ENCODE measurements around the gene THAP11. TPM values are rescaled to one million over a fixed set of nuclear protein-coding genes. Genes with fewer than 3 reads are reported as not detected.

Gene THAP11
- total and polyA plus RNA-seq, 2 experiments from 2014 or later: 37.3 to 115 TPM

GRCh38 chr16:67803894-67804293 is 38.2 kb upstream of the THAP11 start:
- no peaks in the 10 kb centered on the region for H3K27me3 Mint-ChIP-seq (ENCODE audit: insufficient read depth, low read depth, poor library complexity)
- H3K27me3 ChIP-seq (ENCODE audit: insufficient read depth): no peaks in the 10 kb centered on the region
- no peaks in the 10 kb centered on the region for H3K9me2 ChIP-seq (ENCODE audit: insufficient read depth)
- H2AFZ ChIP-seq: no peak overlapping the region
- ATAC-seq (no peak), DNase-seq (ENCODE audit: low spot score) (no peak)
- no peak overlapping the region for H3K4me2 ChIP-seq
- no peak overlapping the region for H3K4me3 ChIP-seq
- peaks cover 14% of the 10 kb centered on the region; the same call in 1 of the 2 replicates for H4K20me1 ChIP-seq (replicated peaks; ENCODE audit: insufficient read depth)
- H3K9me3 Mint-ChIP-seq: no peaks in the 10 kb centered on the region; the same call in 2 of the 3 replicates
- H3K79me2 ChIP-seq (replicated peaks; ENCODE audit: insufficient read depth): peaks cover 49% of the 10 kb centered on the region
- H3F3A ChIP-seq (replicated peaks; ENCODE audit: low read depth): peaks cover 6% of the 10 kb centered on the region; the same call in 1 of the 2 replicates
- no peak overlapping the region for H3K27ac Mint-ChIP-seq
- H3K27ac ChIP-seq (ENCODE audit: low read depth): no peak overlapping the region
- H3K4me3 Mint-ChIP-seq: no peak overlapping the region
- H3K4me1 Mint-ChIP-seq: peaks cover 9% of the 10 kb centered on the region
- H3K4me1 ChIP-seq (ENCODE audit: insufficient read depth): peaks cover 8% of the 10 kb centered on the region
- H3K36me3 Mint-ChIP-seq (ENCODE audit: low read depth): peaks cover 40% of the 10 kb centered on the region
- TF ChIP-seq REST (IDR thresholded peaks at IDR 0.05; ENCODE audit: unreplicated experiment) (no peak), STAT1 (IDR thresholded peaks at IDR 0.05; ENCODE audit: unreplicated experiment) (no peak), EZH2 (IDR thresholded peaks at IDR 0.05; ENCODE audit: low read depth, unreplicated experiment) (no peak), ETS1 (IDR thresholded peaks at IDR 0.05) (no peak)
- peaks cover 7% of the 10 kb centered on the region; the same call in 1 of the 2 replicates for H3K36me3 ChIP-seq (ENCODE audit: insufficient read depth)

- H3K79me2 ChIP-seq (replicated peaks; ENCODE audit: insufficient read depth): peaks cover 49% of the 10 kb centered on the region
- H3K9me3 Mint-ChIP-seq: no peaks in the 10 kb centered on the region; the same call in 2 of the 3 replicates
- H3K4me1 ChIP-seq (ENCODE audit: insufficient read depth): peaks cover 8% of the 10 kb centered on the region
- no peak overlapping the region for H2AFZ ChIP-seq
- H3K36me3 ChIP-seq (ENCODE audit: insufficient read depth): peaks cover 7% of the 10 kb centered on the region; the same call in 1 of the 2 replicates
- peak overlapping the region; percentile 93 for H3K4me3 Mint-ChIP-seq
- H3K27ac Mint-ChIP-seq: peak overlapping the region; percentile 85; the same call in 1 of the 2 replicates
- no peaks in the 10 kb centered on the region for H3K27me3 ChIP-seq (ENCODE audit: insufficient read depth)
- ATAC-seq: no peak
- H3K27me3 Mint-ChIP-seq (ENCODE audit: insufficient read depth, low read depth, poor library complexity): no peaks in the 10 kb centered on the region
- peaks cover 9% of the 10 kb centered on the region for H3K4me1 Mint-ChIP-seq
- H3K9me2 ChIP-seq (ENCODE audit: insufficient read depth): no peaks in the 10 kb centered on the region
- peak overlapping the region; percentile 85 for H3K4me2 ChIP-seq
- H3K27ac ChIP-seq (ENCODE audit: low read depth): no peak overlapping the region
- H3K36me3 Mint-ChIP-seq (ENCODE audit: low read depth): peaks cover 35% of the 10 kb centered on the region
- peaks cover 14% of the 10 kb centered on the region; the same call in 1 of the 2 replicates for H4K20me1 ChIP-seq (replicated peaks; ENCODE audit: insufficient read depth)
- H3K4me3 ChIP-seq: peak overlapping the region; percentile 86
- H3F3A ChIP-seq (replicated peaks; ENCODE audit: low read depth): peaks cover 6% of the 10 kb centered on the region; the same call in 1 of the 2 replicates
- no peak for DNase-seq (ENCODE audit: low spot score)
- TF ChIP-seq STAT1 (IDR thresholded peaks at IDR 0.05; ENCODE audit: unreplicated experiment) (no peak), ZNF114 (CRISPR knock-in tag; IDR thresholded peaks at IDR 0.05) (no peak), EZH2 (IDR thresholded peaks at IDR 0.05; ENCODE audit: low read depth, unreplicated experiment) (no peak), CTCF (conservative IDR thresholded peaks at IDR 0.05; ENCODE audit: low read depth in 2 of 2) (no peak), EZH2phosphoT487 (IDR thresholded peaks at IDR 0.05; ENCODE audit: unreplicated experiment) (no peak), ZNF331 (CRISPR knock-in tag; IDR thresholded peaks at IDR 0.05; ENCODE audit: low read depth) (no peak), NANOG (IDR thresholded peaks at IDR 0.05; ENCODE audit: borderline replicate concordance) (no peak), ETS1 (IDR thresholded peaks at IDR 0.05) (no peak), CREB1 (CRISPR knock-in tag; IDR thresholded peaks at IDR 0.05; ENCODE audit: low read depth) (no peak)
These were observed 37.1 kb upstream of the THAP11 start for GRCh38 chr16:67804853-67805542.
